NT2/D1 (cell line): ENCODE data around the gene KLHDC1.

Source experiments
- DNase-seq: peaks from one replicate; pipeline ENCODE4 v3.0.0-alpha.2; 2011; ENCODE audit warnings: low read depth, low spot score
- H3K27me3 ChIP-seq: 2 replicates; pipeline ENCODE4 v1.6.0; 2011; ENCODE audit warnings: mild to moderate bottlenecking; ENCODE audit not compliant: insufficient read length, insufficient read depth
- H3K36me3 ChIP-seq: 2 replicates; pipeline ENCODE4 v1.6.1; 2011; ENCODE audit warnings: mild to moderate bottlenecking, low read length, mixed read lengths; ENCODE audit not compliant: insufficient read depth, insufficient read length
- H3K4me1 ChIP-seq: 2 replicates; pipeline ENCODE4 v1.5.1; 2011; ENCODE audit not compliant: insufficient read depth, insufficient read length
- H3K4me3 ChIP-seq: 2 replicates; pipeline ENCODE4 v1.5.1; 2011; ENCODE audit warnings: low read depth; ENCODE audit not compliant: insufficient read length
- H3K9ac ChIP-seq: 2 replicates; pipeline ENCODE4 v1.6.0; 2011; ENCODE audit warnings: low read depth; ENCODE audit not compliant: insufficient read length
- H3K9me3 ChIP-seq: 2 replicates; pipeline ENCODE4 v1.5.1; 2011; ENCODE audit warnings: mild to moderate bottlenecking, low read length; ENCODE audit not compliant: insufficient read depth
- SUZ12 ChIP-seq: IDR thresholded peaks from 2 replicates; pipeline ENCODE4 v1.6.1; 2011; ENCODE audit not compliant: insufficient read length, insufficient read depth; ENCODE audit errors: extremely low read depth
- YY1 ChIP-seq: IDR thresholded peaks from 2 replicates; pipeline ENCODE4 v1.6.1; 2011; ENCODE audit not compliant: insufficient read length, insufficient read depth
- ZNF274 ChIP-seq: IDR thresholded peaks from 2 replicates; pipeline ENCODE4 v1.6.1; 2011; ENCODE audit warnings: mild to moderate bottlenecking, low read depth, low read length

KLHDC1 gene

GRCh38 chr14:49761839-49762551 is 69.1 kb downstream of the KLHDC1 start:
- Histone ChIP-seq H3K27me3 (no peaks in the 10 kb centered on the region), H3K4me1 (no peaks in the 10 kb centered on the region), H3K4me3 (no peak overlapping the region), H3K9me3 (no peaks in the 10 kb centered on the region), H3K36me3 (no peaks in the 10 kb centered on the region), H3K9ac (no peak overlapping the region)
- no peak for TF ChIP-seq SUZ12
- no peak for TF ChIP-seq YY1
- TF ChIP-seq ZNF274, result no peak
- DNase-seq, result no peak

DNA sequence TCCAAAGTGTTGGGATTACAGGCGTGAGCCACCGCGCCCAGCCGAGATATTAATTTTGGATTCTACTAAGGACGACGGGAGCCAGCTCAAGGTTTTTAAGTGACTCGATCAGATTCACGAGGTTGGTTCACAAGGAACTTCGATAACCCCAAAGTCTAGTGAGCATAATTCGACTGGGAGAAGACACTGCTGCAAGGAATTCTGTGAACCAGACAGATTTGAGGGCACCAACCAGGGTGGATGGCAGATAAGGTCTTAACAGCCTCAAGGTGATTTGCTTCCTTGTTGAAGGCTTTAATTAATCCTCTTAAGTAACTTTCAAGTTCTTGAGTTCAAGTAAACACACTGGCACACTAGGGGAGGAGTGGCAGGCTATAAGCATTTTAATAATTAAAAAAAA is 73.9 kb downstream of the KLHDC1 start:
- Histone ChIP-seq H3K9ac (peak overlapping the region; percentile 58), H3K4me3 (no peak overlapping the region), H3K36me3 (no peaks in the 10 kb centered on the region), H3K9me3 (no peaks in the 10 kb centered on the region), H3K4me1 (peaks cover 4% of the 10 kb centered on the region), H3K27me3 (no peaks in the 10 kb centered on the region)
- no peak for DNase-seq
- TF ChIP-seq SUZ12, result no peak
- TF ChIP-seq YY1, result no peak
- no peak for TF ChIP-seq ZNF274

GRCh38 chr14:49767270-49767570 is 74.3 kb downstream of the KLHDC1 start:
- peaks cover 4% of the 10 kb centered on the region for H3K4me1 ChIP-seq
- H3K9me3 ChIP-seq, result no peaks in the 10 kb centered on the region
- H3K36me3 ChIP-seq, result no peaks in the 10 kb centered on the region
- no peak for TF ChIP-seq SUZ12
- no peak for TF ChIP-seq ZNF274
- TF ChIP-seq YY1, result no peak
- peak overlapping the region; percentile 58 for H3K9ac ChIP-seq
- H3K4me3 ChIP-seq, result peak overlapping the region; percentile 27
- no peak for DNase-seq
- no peaks in the 10 kb centered on the region for H3K27me3 ChIP-seq

GRCh38 chr14:49767571-49768300 is 74.8 kb downstream of the KLHDC1 start, which contains the start of gene KLHDC2:
KLHDC2 (plus strand) TSS chr14:49768153; CDS start chr14:49768469, 316 bp downstream.
- Histone ChIP-seq H3K4me1 (peaks cover 4% of the 10 kb centered on the region), H3K27me3 (no peaks in the 10 kb centered on the region), H3K9ac (peak within 1 kb of the TSS; percentile 97), H3K9me3 (no peaks in the 10 kb centered on the region), H3K4me3 (peak within 1 kb of the TSS; percentile 90), H3K36me3 (peaks cover 3% of the 10 kb centered on the region)
- TF ChIP-seq SUZ12, result no peak
- no peak for TF ChIP-seq ZNF274
- DNase-seq, result peak; percentile 68

GRCh38 chr14:49768301-49769121 is 75.6 kb downstream of the KLHDC1 start:
- Histone ChIP-seq H3K9me3 (no peaks in the 10 kb centered on the region), H3K36me3 (peaks cover 3% of the 10 kb centered on the region), H3K27me3 (no peaks in the 10 kb centered on the region), H3K4me3 (peak overlapping the region; percentile 90), H3K4me1 (peaks cover 4% of the 10 kb centered on the region), H3K9ac (peak overlapping the region; percentile 97)
- TF ChIP-seq SUZ12 (no peak), YY1 (no peak), ZNF274 (no peak)
- no peak for DNase-seq

DNA sequence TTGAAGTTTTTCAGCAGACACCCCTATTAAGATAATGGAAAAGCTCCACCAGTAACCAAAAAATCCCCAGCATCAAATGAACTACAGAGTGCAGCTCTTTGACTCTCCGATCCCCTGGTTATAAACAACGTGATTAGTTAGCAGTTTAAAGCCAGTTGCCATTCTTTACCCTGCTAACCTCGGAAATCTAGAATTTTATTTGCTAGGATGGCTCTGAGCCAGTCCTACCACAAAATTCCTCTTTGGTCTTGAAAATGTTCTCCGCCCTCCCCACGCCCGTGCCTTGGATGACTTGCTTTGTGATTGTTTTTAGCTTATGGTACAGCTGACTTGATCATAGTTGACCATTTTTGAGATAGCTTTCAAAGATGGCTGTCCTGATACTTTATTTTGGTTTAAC is 76.3 kb downstream of the KLHDC1 start:
- DNase-seq, result no peak

More for the DNA sequence above, 76.3 kb downstream of the KLHDC1 start:
- Histone ChIP-seq H3K4me3 (peak overlapping the region; percentile 90), H3K9ac (peak overlapping the region; percentile 97), H3K4me1 (peaks cover 4% of the 10 kb centered on the region), H3K36me3 (peaks cover 6% of the 10 kb centered on the region), H3K27me3 (no peaks in the 10 kb centered on the region), H3K9me3 (no peaks in the 10 kb centered on the region)
- TF ChIP-seq SUZ12 (no peak), YY1 (no peak), ZNF274 (no peak)
